Measurements from ENCODE around the gene LRRC7.
"Not testable (repeated sequence)": the region's sequence is repeated elsewhere in the genome, so short reads cannot be mapped to it uniquely, and the experiment has no call there.

Gene LRRC7

GRCh38 chr1:69702085-69702484, 134.4 kb downstream of the LRRC7 start:
- no peak for DNase-seq

- DNase-seq, result no peak
Measured at GRCh38 chr1:69706473-69706872, 138.8 kb downstream of the LRRC7 start.

GRCh38 chr1:69707103-69707502, 139.4 kb downstream of the LRRC7 start:
- DNase-seq, result no peak

GRCh38 chr1:69710484-69711189, 142.9 kb downstream of the LRRC7 start:
- no peak for DNase-seq

- DNase-seq, result no peak
Measured at GRCh38 chr1:69711190-69711930, 143.6 kb downstream of the LRRC7 start.

- not testable (repeated sequence) for DNase-seq
Measured at GRCh38 chr1:69717834-69718233, 150.1 kb downstream of the LRRC7 start.

- no peak for DNase-seq
Measured at GRCh38 chr1:69728206-69728605, 160.5 kb downstream of the LRRC7 start.

GRCh38 chr1:69733061-69733460, 165.3 kb downstream of the LRRC7 start:
- DNase-seq, result no peak

- DNase-seq, result peak; percentile 75
Measured at GRCh38 chr1:69737527-69738185, 169.9 kb downstream of the LRRC7 start.

- DNase-seq, result no peak
Measured at GRCh38 chr1:69738458-69739250, 170.9 kb downstream of the LRRC7 start.

GRCh38 chr1:69739251-69739605, 171.5 kb downstream of the LRRC7 start:
- no peak for DNase-seq

- no peak for DNase-seq
Measured at GRCh38 chr1:69743146-69743545, 175.4 kb downstream of the LRRC7 start.

- no peak for DNase-seq
Measured at GRCh38 chr1:69744381-69744780, 176.7 kb downstream of the LRRC7 start.

GRCh38 chr1:69747207-69747606, 179.5 kb downstream of the LRRC7 start:
- no peak for DNase-seq

GRCh38 chr1:69750638-69751037, 182.9 kb downstream of the LRRC7 start:
- DNase-seq, result no peak

GRCh38 chr1:69752831-69753230, 185.1 kb downstream of the LRRC7 start:
- DNase-seq, result no peak

GRCh38 chr1:69754521-69754920, 186.8 kb downstream of the LRRC7 start:
- DNase-seq, result no peak

GRCh38 chr1:69755647-69756046, 187.9 kb downstream of the LRRC7 start:
- DNase-seq, result no peak

- no peak for DNase-seq
Measured at GRCh38 chr1:69765951-69766350, 198.2 kb downstream of the LRRC7 start.

GRCh38 chr1:69766431-69767180, 198.9 kb downstream of the LRRC7 start:
- no peak for DNase-seq

GRCh38 chr1:69776555-69776954, 208.8 kb downstream of the LRRC7 start:
- no peak for DNase-seq

- no peak for DNase-seq
Measured at GRCh38 chr1:69777423-69777822, 209.7 kb downstream of the LRRC7 start.

All from suppressor macrophage treated with lipopolysaccharide for 4 hours (primary cell).